Esophagus muscularis mucosa (tissue), 4 donors: ENCODE results near the gene GPC1.

ENCODE experiments used
- EP300 ChIP-seq: sonication (generic); formaldehyde crosslinking; IDR thresholded peaks from one replicate; pipeline ENCODE4 v1.6.1; 2017; ENCODE audit warnings: antibody characterized with exemption
- POLR2A ChIP-seq: fragments of 450-650 bp; IDR thresholded peaks from one replicate; pipeline ENCODE4 v1.6.1; 2017; ENCODE audit warnings: antibody characterized with exemption, moderate library complexity, mild to moderate bottlenecking, low read depth
- POLR2AphosphoS5 ChIP-seq, 2 donors: sonication (generic); formaldehyde crosslinking; IDR thresholded peaks; one replicate each; pipeline ENCODE4 v1.6.1; 2017; ENCODE audit warnings: antibody characterized with exemption in 2 of 2
- TF ChIP-seq, protein P1 (sequence below), 3 experiments: fragments of 200-600 bp in 2 of 3; fragments of 450-650 bp in 1 of 3; sonication (generic) in 2 of 3; IDR thresholded peaks; one replicate each; pipeline ENCODE4 v1.5.1; 2017 to 2019; ENCODE audit warnings: antibody characterized with exemption in 3 of 3, mild to moderate bottlenecking in 2 of 3, moderate library complexity in 1 of 3

DNA sequence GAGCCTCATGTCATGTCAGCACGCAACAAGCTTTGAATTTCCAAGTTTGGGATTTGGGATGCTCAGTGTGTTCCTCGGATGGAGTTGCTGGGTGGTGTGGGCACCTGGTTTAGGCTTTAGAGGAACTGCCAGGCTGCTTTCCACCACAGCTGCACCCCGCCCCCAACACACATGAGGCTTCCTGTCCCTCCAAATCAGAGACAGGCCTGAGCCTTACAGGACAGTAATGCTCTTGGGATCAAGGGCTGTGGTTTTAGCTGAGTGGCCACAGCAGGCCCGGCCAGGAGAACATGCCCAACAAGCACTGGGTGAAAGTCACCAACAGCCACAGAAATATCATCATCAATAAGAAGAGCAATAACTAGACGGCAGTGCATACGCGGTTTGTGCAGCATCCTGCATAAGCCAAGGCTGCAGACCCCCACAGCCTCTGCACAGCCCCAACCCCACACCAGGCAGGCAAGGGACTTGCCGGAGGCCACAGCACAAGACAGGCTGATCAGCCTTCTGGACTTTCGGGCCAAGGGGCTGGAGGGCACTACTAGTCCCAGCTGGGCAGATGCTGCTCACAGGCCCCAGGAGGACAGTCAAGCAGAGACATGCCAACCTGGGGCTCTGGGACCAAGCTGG lies 29.7 kb upstream of the GPC1 start:
- TF ChIP-seq POLR2AphosphoS5 (IDR thresholded peaks at IDR 0.05) (no peak), POLR2A (no peak), EP300 (no peak)
- TF ChIP-seq, protein P1, sequence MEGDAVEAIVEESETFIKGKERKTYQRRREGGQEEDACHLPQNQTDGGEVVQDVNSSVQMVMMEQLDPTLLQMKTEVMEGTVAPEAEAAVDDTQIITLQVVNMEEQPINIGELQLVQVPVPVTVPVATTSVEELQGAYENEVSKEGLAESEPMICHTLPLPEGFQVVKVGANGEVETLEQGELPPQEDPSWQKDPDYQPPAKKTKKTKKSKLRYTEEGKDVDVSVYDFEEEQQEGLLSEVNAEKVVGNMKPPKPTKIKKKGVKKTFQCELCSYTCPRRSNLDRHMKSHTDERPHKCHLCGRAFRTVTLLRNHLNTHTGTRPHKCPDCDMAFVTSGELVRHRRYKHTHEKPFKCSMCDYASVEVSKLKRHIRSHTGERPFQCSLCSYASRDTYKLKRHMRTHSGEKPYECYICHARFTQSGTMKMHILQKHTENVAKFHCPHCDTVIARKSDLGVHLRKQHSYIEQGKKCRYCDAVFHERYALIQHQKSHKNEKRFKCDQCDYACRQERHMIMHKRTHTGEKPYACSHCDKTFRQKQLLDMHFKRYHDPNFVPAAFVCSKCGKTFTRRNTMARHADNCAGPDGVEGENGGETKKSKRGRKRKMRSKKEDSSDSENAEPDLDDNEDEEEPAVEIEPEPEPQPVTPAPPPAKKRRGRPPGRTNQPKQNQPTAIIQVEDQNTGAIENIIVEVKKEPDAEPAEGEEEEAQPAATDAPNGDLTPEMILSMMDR (IDR thresholded peaks at IDR 0.05), result no peak
